PC-9 (cell line): Measurements from ENCODE around the gene KCNJ2. TPM values are rescaled to one million over a fixed set of nuclear protein-coding genes. Genes with fewer than 3 reads are reported as not detected.

ENCODE experiments used
- BruUV-seq: library from RNA; stranded (reverse); fragments of 400-500 nt; replicated peaks from 2 replicates; lab custom pipeline; 2021; lab: Mats Ljungman, UMichigan
- CTCF ChIA-PET: fragments of 300-600 bp; sonication (Branson Sonifier 250); formaldehyde crosslinking; loops from one replicate; lab custom pipeline; 2022; ENCODE audit warnings: antibody characterized with exemption; lab: Charles Lee
- POLR2A ChIA-PET: fragments of 300-600 bp; sonication (Branson Sonifier 250); formaldehyde crosslinking; loops from one replicate; lab custom pipeline; 2022; ENCODE audit warnings: antibody characterized with exemption; ENCODE audit not compliant: unreplicated experiment; lab: Charles Lee
- DNase-seq, 2 experiments: peaks; one replicate each; pipeline versions ENCODE4 v3.0.0 to v3.0.0-alpha.2; 2015 to 2022; ENCODE audit warnings: mixed read lengths in 1 of 2
- H2AFZ ChIP-seq: fragments of 200-600 bp; sonication (generic); 2 replicates; pipeline ENCODE4 v1.8.1; 2017; ENCODE audit warnings: antibody characterized with exemption
- H3F3A ChIP-seq: fragments of 200-600 bp; sonication (generic); 2 replicates; pipeline ENCODE4 v1.8.1; 2017; ENCODE audit warnings: antibody characterized with exemption, mild to moderate bottlenecking, low read depth; ENCODE audit not compliant: insufficient read depth
- H3K27ac ChIP-seq: fragments of 200-600 bp; sonication (generic); 2 replicates; pipeline ENCODE4 v1.6.1; 2016; ENCODE audit warnings: mixed run types
- H3K27me3 ChIP-seq: fragments of 200-600 bp; sonication (generic); 2 replicates; pipeline ENCODE4 v1.6.1; 2016; ENCODE audit warnings: low read depth, mixed run types; ENCODE audit not compliant: insufficient read depth
- H3K36me3 ChIP-seq: fragments of 200-600 bp; sonication (generic); 2 replicates; pipeline ENCODE4 v1.6.1; 2016; ENCODE audit warnings: low read depth, mixed run types
- H3K4me1 ChIP-seq: fragments of 200-600 bp; sonication (generic); replicated peaks from 2 replicates; pipeline ENCODE4 v1.6.1; 2016; ENCODE audit warnings: mixed run types; ENCODE audit not compliant: insufficient read depth
- H3K4me2 ChIP-seq: fragments of 200-600 bp; sonication (generic); 2 replicates; pipeline ENCODE4 v1.6.1; 2017; ENCODE audit warnings: mixed run types
- H3K4me3 ChIP-seq: fragments of 200-600 bp; sonication (generic); 2 replicates; pipeline ENCODE4 v1.6.1; 2016; ENCODE audit warnings: mixed run types
- H3K79me2 ChIP-seq: fragments of 200-600 bp; sonication (generic); 2 replicates; pipeline ENCODE4 v1.6.1; 2017; ENCODE audit warnings: low read depth, mixed run types
- H3K9me2 ChIP-seq: fragments of 200-600 bp; sonication (generic); 2 replicates; pipeline ENCODE4 v1.8.1; 2017; ENCODE audit warnings: mild to moderate bottlenecking; ENCODE audit not compliant: insufficient read depth
- H3K9me3 ChIP-seq: fragments of 200-600 bp; sonication (generic); 2 replicates; pipeline ENCODE4 v1.8.1; 2016; ENCODE audit warnings: low read depth; ENCODE audit not compliant: insufficient read depth
- H4K20me1 ChIP-seq: fragments of 200-600 bp; sonication (generic); 2 replicates; pipeline ENCODE4 v1.8.1; 2017; ENCODE audit not compliant: insufficient read depth
- CTCF ChIP-seq: fragments of 200-600 bp; sonication (generic); conservative IDR thresholded peaks from 2 replicates; pipeline ENCODE4 v1.6.1; 2017; ENCODE audit warnings: mixed run types, antibody characterized with exemption, mild to moderate bottlenecking, moderate library complexity
- EZH2 ChIP-seq: fragments of 200-600 bp; sonication (generic); IDR thresholded peaks from 2 replicates; pipeline ENCODE4 v1.8.0; 2017; ENCODE audit warnings: antibody characterized with exemption, low read depth
- intact Hi-C: fragments of 100-400 bp; cut with micrococcal nuclease; formaldehyde crosslinking; loops from one replicate; pipeline ENCODE4 v1.10.0; 2022; ENCODE audit not compliant: unreplicated experiment
- total RNA-seq: library from RNA; stranded (reverse); gene quantifications from 2 replicates; pipeline ENCODE4 v1.2.3, GENCODE V29; 2021

The KCNJ2 gene
- total RNA-seq, 1 experiment from 2014 or later = not detected

GRCh38 chr17:70205401-70205800 is 36.1 kb downstream of the KCNJ2 start:
- BruUV-seq = no TSS peak
- TF ChIP-seq CTCF = no peak
- TF ChIP-seq EZH2 = no peak
- Histone ChIP-seq H3F3A (no peaks in the 10 kb centered on the region), H3K27me3 (no peaks in the 10 kb centered on the region), H3K4me3 (no peak overlapping the region), H3K4me2 (no peak overlapping the region), H3K9me3 (no peaks in the 10 kb centered on the region), H3K79me2 (no peaks in the 10 kb centered on the region), H3K36me3 (no peaks in the 10 kb centered on the region), H4K20me1 (no peaks in the 10 kb centered on the region), H3K27ac (no peak overlapping the region), H3K9me2 (no peaks in the 10 kb centered on the region), H2AFZ (no peak overlapping the region), H3K4me1 (no peaks in the 10 kb centered on the region)
- CTCF ChIA-PET = no interaction called here
- POLR2A ChIA-PET = no interaction called here
- intact Hi-C loops = no loop called here
- no peak for DNase-seq

GRCh38 chr17:70206361-70207010 is 37.2 kb downstream of the KCNJ2 start:
- Histone ChIP-seq H3F3A (no peaks in the 10 kb centered on the region), H3K4me3 (no peak overlapping the region), H3K36me3 (no peaks in the 10 kb centered on the region), H3K4me2 (no peak overlapping the region), H3K79me2 (no peaks in the 10 kb centered on the region), H3K4me1 (no peaks in the 10 kb centered on the region), H3K27ac (no peak overlapping the region), H2AFZ (no peak overlapping the region), H4K20me1 (no peaks in the 10 kb centered on the region), H3K9me2 (no peaks in the 10 kb centered on the region), H3K9me3 (no peaks in the 10 kb centered on the region), H3K27me3 (no peaks in the 10 kb centered on the region)
- intact Hi-C loops = no loop called here
- POLR2A ChIA-PET = no interaction called here
- no TSS peak for BruUV-seq
- TF ChIP-seq CTCF (no peak), EZH2 (no peak)
- no peak for DNase-seq
- CTCF ChIA-PET = no interaction called here

GRCh38 chr17:70207184-70207583 is 37.9 kb downstream of the KCNJ2 start:
- BruUV-seq = no TSS peak
- no peaks in the 10 kb centered on the region for H4K20me1 ChIP-seq
- no peaks in the 10 kb centered on the region for H3K9me3 ChIP-seq
- TF ChIP-seq EZH2 (no peak), CTCF (no peak)
- ChIA-PET POLR2A (no interaction called here), CTCF (no interaction called here)
- intact Hi-C loops = no loop called here
- no peaks in the 10 kb centered on the region for H3K4me1 ChIP-seq
- H3K79me2 ChIP-seq = no peaks in the 10 kb centered on the region
- H3F3A ChIP-seq = no peaks in the 10 kb centered on the region
- no peaks in the 10 kb centered on the region for H3K27me3 ChIP-seq
- no peak overlapping the region for H2AFZ ChIP-seq
- H3K4me3 ChIP-seq = no peak overlapping the region
- H3K4me2 ChIP-seq = no peak overlapping the region
- no peaks in the 10 kb centered on the region for H3K36me3 ChIP-seq
- no peaks in the 10 kb centered on the region for H3K9me2 ChIP-seq
- no peak for DNase-seq
- no peak overlapping the region for H3K27ac ChIP-seq
